ENCODE results near the gene CALHM6.
A peak's percentile ranks its signal among the peaks of the same experiment; 100 is the strongest.
"Not testable (repeated sequence)": the region's sequence is repeated elsewhere in the genome, so short reads cannot be mapped to it uniquely, and the experiment has no call there.

CALHM6 gene

GRCh38 chr6:116482780-116483179, 21.6 kb downstream of the CALHM6 start:
- no peak for DNase-seq

- no peak for DNase-seq
Measured at GRCh38 chr6:116483616-116484015, 22.4 kb downstream of the CALHM6 start.

GRCh38 chr6:116485559-116486184, 24.5 kb downstream of the CALHM6 start:
- no peak for DNase-seq

- DNase-seq, result no peak
Measured at GRCh38 chr6:116491610-116492330, 30.6 kb downstream of the CALHM6 start.

GRCh38 chr6:116492331-116493067, 31.3 kb downstream of the CALHM6 start:
- DNase-seq, result no peak

GRCh38 chr6:116495161-116495560, 34.0 kb downstream of the CALHM6 start:
- not testable (repeated sequence) for DNase-seq

- no peak for DNase-seq
Measured at GRCh38 chr6:116497113-116497676, 36.0 kb downstream of the CALHM6 start.

- DNase-seq, result no peak
Measured at GRCh38 chr6:116500969-116501433, 39.8 kb downstream of the CALHM6 start.

- DNase-seq, result no peak
Measured at GRCh38 chr6:116507324-116507723, 46.1 kb downstream of the CALHM6 start.

GRCh38 chr6:116508527-116508926, 47.4 kb downstream of the CALHM6 start:
- no peak for DNase-seq

- peak; percentile 7 for DNase-seq
Measured at GRCh38 chr6:116511424-116512110, 50.4 kb downstream of the CALHM6 start, which contains the start of gene CALHM5. Gene CALHM5, plus strand, starts transcription at chr6:116511639. Its CDS starts 58 bp downstream, at chr6:116511697.

- no peak for DNase-seq
Measured at GRCh38 chr6:116512111-116512559, 51.0 kb downstream of the CALHM6 start.

- no peak for DNase-seq
Measured at GRCh38 chr6:116512734-116513133, 51.6 kb downstream of the CALHM6 start.

Data from GOT3 (cell line).